HL-60 (cell line): Measurements from ENCODE around the gene CYP2A6.
"Not testable (repeated sequence)": the region's sequence is repeated elsewhere in the genome, so short reads cannot be mapped to it uniquely, and the experiment has no call there.

Source experiments
- DNase-seq, 2 experiments: peaks; one replicate each; pipeline ENCODE4 v3.0.0-alpha.2; 2010 to 2020; ENCODE audit warnings: low read depth in 1 of 2, low spot score in 1 of 2
- H3K27ac ChIP-seq: fragments of 250-450 bp; sonication (Bioruptor Pico); replicated peaks from 2 replicates; pipeline ENCODE4 v1.5.1; 2020; ENCODE audit warnings: mild to moderate bottlenecking, moderate library complexity
- H3K27me3 ChIP-seq: fragments of 250-450 bp; sonication (Bioruptor Pico); 2 replicates; pipeline ENCODE4 v1.5.1; 2021; ENCODE audit warnings: mild to moderate bottlenecking, moderate library complexity; ENCODE audit not compliant: insufficient read depth, poor library complexity, severe bottlenecking
- H3K4me3 ChIP-seq: replicated peaks from 2 replicates; pipeline ENCODE4 v1.5.1; 2011; ENCODE audit warnings: mild to moderate bottlenecking, control low read depth, low read length; ENCODE audit not compliant: insufficient read depth
- GABPA ChIP-seq: IDR thresholded peaks from 2 replicates; pipeline ENCODE4 v1.6.1; 2012; ENCODE audit warnings: low read depth
- POLR2AphosphoS5 ChIP-seq: IDR thresholded peaks from 2 replicates; pipeline ENCODE4 v1.6.1; 2012; ENCODE audit warnings: low read depth
- REST ChIP-seq: IDR thresholded peaks from 2 replicates; pipeline ENCODE4 v1.6.1; 2012; ENCODE audit warnings: low read depth; ENCODE audit not compliant: insufficient replicate concordance
- SPI1 ChIP-seq: IDR thresholded peaks from 2 replicates; pipeline ENCODE4 v1.6.1; 2012; ENCODE audit warnings: low read depth, mild to moderate bottlenecking, borderline replicate concordance
- long read RNA-seq: library from polyadenylated mRNA; unstranded; transcript quantifications from one replicate; pipeline ENCODE4 v2.0.0, GENCODE V29; 2020
- TF ChIP-seq, protein P1 (sequence below): IDR thresholded peaks from one replicate; pipeline ENCODE4 v1.5.1; 2011; ENCODE audit warnings: low read length, control low read depth, inconsistent platforms; ENCODE audit not compliant: insufficient read depth

CYP2A6 gene, protein sequence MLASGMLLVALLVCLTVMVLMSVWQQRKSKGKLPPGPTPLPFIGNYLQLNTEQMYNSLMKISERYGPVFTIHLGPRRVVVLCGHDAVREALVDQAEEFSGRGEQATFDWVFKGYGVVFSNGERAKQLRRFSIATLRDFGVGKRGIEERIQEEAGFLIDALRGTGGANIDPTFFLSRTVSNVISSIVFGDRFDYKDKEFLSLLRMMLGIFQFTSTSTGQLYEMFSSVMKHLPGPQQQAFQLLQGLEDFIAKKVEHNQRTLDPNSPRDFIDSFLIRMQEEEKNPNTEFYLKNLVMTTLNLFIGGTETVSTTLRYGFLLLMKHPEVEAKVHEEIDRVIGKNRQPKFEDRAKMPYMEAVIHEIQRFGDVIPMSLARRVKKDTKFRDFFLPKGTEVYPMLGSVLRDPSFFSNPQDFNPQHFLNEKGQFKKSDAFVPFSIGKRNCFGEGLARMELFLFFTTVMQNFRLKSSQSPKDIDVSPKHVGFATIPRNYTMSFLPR
- long read RNA-seq = 0 reads

- H3K27me3 ChIP-seq, DNase-seq, H3K27ac ChIP-seq, H3K4me3 ChIP-seq: not testable (repeated sequence)
Measured at GRCh38 chr19:40850277-40850676, at the start of gene CYP2A6. TSS of gene CYP2A6 (minus strand) at chr19:40850447. CDS start at chr19:40850426, 21 bp downstream.

DNA sequence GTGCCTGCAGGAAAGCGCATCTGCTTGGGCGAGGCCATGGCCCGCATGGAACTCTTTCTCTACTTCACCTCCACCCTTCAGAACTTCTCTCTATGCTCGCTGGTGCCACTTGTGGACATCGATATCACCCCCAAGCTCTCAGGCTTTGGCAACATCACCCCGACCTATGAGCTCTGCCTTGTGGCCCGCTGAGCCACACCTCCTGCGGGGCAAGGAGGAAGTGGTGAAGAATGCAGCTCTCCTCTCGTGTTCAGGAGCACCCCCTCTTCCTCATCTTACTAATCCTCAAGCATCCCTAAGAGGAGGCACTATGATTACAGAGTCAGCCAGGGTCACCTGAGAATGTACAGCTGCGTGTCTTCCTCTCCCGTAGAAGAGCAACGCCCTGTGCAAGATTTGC, 49.7 kb upstream of the CYP2A6 start:
- H3K27ac ChIP-seq = peak overlapping the region; percentile 29
- peak; percentile 83 to 95 for DNase-seq
- H3K27me3 ChIP-seq, H3K4me3 ChIP-seq: not testable (repeated sequence)
- TF ChIP-seq POLR2AphosphoS5 = peak; percentile 41; the same call in 1 of the 2 replicates
- TF ChIP-seq SPI1 = peak; percentile 92

GRCh38 chr19:40896843-40897789, 46.9 kb upstream of the CYP2A6 start:
- not testable (repeated sequence) for H3K4me3 ChIP-seq, H3K27me3 ChIP-seq, H3K27ac ChIP-seq, DNase-seq

GRCh38 chr19:40896418-40896796, 46.2 kb upstream of the CYP2A6 start:
- TF ChIP-seq REST = no peak
- no peak for TF ChIP-seq SPI1
- no peak for TF ChIP-seq POLR2AphosphoS5
- TF ChIP-seq, protein P1, sequence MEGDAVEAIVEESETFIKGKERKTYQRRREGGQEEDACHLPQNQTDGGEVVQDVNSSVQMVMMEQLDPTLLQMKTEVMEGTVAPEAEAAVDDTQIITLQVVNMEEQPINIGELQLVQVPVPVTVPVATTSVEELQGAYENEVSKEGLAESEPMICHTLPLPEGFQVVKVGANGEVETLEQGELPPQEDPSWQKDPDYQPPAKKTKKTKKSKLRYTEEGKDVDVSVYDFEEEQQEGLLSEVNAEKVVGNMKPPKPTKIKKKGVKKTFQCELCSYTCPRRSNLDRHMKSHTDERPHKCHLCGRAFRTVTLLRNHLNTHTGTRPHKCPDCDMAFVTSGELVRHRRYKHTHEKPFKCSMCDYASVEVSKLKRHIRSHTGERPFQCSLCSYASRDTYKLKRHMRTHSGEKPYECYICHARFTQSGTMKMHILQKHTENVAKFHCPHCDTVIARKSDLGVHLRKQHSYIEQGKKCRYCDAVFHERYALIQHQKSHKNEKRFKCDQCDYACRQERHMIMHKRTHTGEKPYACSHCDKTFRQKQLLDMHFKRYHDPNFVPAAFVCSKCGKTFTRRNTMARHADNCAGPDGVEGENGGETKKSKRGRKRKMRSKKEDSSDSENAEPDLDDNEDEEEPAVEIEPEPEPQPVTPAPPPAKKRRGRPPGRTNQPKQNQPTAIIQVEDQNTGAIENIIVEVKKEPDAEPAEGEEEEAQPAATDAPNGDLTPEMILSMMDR = no peak
- TF ChIP-seq GABPA = no peak
- Histone ChIP-seq H3K27ac (no peak overlapping the region), H3K4me3 (no peak overlapping the region), H3K27me3 (no peaks in the 10 kb centered on the region)
- DNase-seq = no peak

GRCh38 chr19:40893112-40893511, 42.9 kb upstream of the CYP2A6 start:
- H3K27ac ChIP-seq = no peak overlapping the region
- H3K4me3 ChIP-seq = no peak overlapping the region
- H3K27me3 ChIP-seq = no peaks in the 10 kb centered on the region
- DNase-seq = no peak
- TF ChIP-seq POLR2AphosphoS5 (no peak), GABPA (no peak), REST (no peak), SPI1 (no peak)
- TF ChIP-seq, protein P1 = no peak
